HG03457 (cell line): ENCODE data around the gene CDKN2B-AS1.
"Not testable (repeated sequence)": the region's sequence is repeated elsewhere in the genome, so short reads cannot be mapped to it uniquely, and the experiment has no call there.

Experiments
- ATAC-seq: cut with Tn5 transposase; IDR thresholded peaks from one replicate; pipeline ENCODE4 v1.9.1; 2021; ENCODE audit warnings: moderate number of reproducible peaks; ENCODE audit not compliant: unreplicated experiment

Gene CDKN2B-AS1

DNA sequence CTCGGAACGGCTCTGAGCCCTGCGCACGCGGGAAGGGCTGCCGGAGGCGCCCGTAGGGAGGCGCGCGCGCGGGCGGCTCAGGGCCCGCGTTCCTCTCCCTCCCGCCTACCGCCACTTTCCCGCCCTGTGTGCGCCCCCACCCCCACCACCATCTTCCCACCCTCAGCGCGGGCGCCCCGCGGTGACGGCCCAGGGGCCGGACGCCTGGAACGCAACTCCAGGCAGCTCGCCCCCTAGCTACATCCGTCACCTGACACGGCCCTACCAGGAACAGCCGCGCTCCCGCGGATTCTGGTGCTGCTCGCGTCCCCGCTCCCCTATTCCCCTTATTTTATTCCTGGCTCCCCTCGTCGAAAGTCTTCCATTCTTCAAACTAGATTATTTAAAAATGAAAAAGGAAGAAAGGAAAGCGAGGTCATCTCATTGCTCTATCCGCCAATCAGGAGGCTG is at the start of gene CDKN2B-AS1:
Gene CDKN2B-AS1 (plus strand): TSS at position 236 of the 450 bp plus-strand sequence.
- peak; percentile 36 for ATAC-seq

DNA sequence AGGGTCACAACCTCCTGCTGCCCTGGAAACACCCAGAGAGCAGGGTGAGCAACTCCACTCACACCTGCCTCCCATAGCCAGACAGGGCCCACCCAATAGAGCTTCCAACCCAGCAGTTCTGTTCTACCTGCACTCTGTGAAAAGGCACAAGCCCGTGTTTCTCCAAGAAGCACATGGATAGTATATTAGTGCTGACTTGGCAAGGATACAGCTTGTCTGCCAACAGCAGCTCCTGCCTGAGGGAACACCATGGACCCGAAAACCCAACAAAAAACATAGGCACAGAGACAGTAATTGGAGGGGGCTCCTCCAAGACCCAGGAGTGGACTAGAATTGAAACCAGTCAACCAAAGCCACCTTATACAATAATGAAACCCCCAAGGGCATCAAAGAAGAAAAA is 49.0 kb upstream of the CDKN2B-AS1 start:
- ATAC-seq, result no peak

DNA sequence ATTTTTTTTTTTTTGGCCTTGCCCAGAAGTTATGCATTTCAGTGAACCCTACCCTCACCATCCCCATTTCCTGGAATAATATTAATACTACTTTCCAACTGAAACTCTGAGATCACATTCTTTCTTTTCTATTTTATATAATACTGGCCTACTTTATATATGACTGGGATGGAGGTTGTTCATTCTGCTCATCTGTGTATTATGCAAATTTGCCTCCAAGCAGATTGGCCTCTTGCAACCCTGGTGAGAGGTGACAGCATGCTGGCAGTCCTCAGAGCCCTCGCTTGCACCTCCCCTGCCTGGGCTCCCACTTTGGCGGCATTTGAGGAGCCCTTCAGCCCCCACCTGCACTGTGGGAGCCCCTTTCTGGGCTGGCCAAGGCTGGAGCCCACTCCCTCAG is 35.8 kb upstream of the CDKN2B-AS1 start:
- no peak for ATAC-seq

DNA sequence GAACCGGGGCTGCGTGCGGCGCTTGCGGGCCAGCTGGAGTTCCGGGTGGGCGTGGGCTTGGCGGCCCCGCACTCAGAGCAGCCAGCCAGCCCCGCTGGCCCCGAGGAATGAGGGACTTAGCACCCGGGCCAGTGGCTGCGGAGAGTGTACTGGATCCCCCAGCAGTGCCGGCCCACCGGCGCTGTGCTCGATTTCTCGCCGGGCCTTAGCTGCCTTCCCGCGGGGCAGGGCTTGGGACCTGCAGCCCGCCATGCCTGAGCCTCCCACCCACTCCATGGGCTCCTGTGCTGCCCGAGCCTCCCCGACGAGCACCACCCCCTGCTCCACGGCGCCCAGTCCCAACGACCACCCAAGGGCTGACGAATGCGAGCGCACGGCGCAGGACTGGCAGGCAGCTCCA is 35.3 kb upstream of the CDKN2B-AS1 start:
- not testable (repeated sequence) for ATAC-seq

DNA sequence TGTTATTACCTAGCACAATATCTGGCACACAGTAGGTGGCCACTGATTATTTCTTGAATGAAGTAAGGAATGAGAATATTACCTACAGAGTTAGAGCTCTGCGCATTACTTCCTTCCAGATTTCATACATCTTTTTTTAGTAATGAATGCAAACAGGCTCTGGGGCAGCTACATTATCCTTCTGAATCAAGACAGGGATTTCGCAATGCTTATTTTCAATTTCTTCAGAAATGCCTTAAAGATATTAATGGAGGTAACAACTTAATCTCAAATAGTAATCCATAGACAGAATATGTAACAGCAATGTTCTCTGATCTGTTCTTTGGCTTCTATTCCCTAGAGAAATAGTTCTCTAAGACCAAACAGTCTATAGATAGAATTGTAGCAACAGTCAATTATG is 33.0 kb upstream of the CDKN2B-AS1 start:
- no peak for ATAC-seq

DNA sequence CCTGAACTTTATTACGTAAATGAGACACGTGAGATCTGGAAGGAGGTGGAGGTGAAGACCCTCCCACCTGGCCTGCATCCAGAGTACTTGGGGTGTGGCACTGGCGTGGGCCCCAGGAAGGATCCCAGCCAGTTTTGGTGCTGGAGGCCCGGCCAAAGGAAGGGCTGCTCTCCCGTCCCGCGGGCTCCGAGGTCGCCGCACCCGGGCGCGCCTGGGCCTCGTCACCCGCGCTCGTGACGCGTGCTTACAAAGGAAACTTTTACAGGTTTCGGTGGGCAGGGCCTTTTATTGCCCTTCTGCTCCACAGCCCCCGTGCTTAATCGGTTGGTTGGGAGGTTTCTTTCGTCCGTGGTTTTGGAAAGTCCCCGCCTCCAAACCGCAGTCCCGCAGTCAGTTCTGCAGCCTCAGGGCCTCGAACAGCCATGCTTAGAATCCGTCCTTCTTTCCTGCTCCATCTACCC is 29.6 kb upstream of the CDKN2B-AS1 start:
- peak; percentile 68 for ATAC-seq

DNA sequence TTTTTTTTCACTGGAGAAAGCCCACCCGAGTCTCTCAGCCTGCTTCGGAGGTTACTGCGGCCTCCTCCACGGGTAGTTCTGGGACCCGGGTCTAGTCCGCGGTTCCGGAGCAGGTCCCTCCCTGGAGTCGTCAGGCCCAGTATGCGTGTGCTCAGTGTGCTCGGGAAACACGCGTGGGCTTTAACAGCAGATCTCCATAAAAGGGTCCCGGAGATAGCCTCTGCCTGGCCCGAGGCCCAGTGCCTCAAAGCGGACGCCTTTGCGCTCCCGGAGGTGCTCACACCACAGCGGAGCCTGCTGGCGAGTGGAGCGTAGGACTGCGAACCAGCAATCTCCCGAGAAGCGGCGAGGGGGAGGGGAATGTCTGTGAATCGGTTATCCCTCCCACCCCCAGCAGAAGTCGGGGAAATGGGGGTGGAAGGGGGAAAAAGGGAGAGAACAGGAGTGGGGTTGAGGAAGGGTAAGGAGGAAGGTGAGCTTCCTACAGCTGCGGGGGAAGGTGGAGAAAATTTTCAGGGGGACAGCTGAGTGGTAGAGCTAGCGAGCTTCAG is 29.1 kb upstream of the CDKN2B-AS1 start:
- ATAC-seq, result peak; percentile 76

DNA sequence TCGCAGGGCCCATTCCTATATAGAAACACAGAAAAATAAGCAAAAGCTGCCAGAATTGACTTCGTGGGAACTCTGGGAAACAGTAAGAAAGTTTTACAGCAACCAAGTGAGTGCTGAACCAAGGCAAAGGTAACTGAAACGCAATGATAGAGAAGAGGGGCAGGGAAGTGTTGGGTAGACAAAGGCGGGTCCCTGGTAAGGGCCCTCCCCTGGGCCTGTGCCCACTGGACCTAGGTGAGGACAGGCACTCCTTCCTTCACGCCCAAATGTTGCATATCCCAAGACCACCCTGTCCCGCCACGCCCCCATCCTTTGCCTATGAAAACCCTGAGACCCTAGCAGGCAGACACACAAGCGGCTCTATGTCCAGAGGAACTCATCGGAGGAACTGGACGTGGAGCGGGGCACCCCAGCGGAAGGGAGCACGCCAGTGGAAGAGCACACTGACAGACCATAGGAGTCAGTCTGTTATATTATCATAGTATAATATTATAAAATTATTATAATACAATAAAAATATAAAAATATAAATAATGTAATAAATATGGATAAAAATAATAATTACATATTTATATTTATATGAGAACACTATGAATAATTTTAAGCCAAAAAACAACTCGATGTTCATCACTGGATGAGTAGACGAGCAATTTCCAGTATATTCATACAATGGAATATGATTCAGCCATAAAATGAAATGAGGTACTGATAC is 28.3 kb upstream of the CDKN2B-AS1 start:
- no peak for ATAC-seq

DNA sequence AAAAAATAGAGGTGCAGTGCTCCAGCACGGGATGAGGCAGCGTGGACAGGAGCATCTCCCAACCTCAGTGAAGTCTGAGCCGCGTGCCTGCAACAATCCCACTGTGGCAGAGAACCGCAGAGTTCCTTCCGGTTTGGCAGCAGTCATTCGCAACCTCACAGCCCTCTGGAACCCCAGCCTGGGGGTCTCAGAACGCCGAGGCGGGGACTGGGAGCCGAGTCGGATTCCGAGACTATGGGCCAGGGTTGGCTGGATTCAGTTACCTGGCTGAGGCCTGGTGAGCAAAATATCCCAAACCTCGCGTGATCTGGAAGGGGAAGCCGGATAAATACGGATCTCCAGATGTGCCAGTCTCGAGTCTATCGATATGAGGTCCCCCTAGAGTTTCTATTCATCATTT is 27.4 kb upstream of the CDKN2B-AS1 start:
- ATAC-seq, result no peak

DNA sequence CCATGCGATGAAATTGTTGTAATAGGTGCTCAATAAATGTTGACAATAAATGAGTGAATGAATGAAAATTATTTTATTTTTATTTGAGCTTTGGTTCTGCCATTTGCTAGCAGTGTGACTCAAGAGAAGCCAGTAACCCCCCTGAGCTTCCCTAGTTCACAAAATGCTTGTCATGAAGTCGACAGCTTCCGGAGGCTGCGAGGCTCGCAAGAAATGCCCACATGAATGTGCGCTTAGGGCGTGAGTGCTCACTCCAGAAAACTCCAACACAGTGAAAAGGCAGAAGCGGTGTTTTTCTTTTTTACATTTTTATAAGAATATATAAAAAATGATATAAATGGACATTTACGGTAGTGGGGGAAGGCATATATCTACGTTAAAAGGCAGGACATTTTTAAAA is 26.9 kb upstream of the CDKN2B-AS1 start:
- ATAC-seq, result no peak

DNA sequence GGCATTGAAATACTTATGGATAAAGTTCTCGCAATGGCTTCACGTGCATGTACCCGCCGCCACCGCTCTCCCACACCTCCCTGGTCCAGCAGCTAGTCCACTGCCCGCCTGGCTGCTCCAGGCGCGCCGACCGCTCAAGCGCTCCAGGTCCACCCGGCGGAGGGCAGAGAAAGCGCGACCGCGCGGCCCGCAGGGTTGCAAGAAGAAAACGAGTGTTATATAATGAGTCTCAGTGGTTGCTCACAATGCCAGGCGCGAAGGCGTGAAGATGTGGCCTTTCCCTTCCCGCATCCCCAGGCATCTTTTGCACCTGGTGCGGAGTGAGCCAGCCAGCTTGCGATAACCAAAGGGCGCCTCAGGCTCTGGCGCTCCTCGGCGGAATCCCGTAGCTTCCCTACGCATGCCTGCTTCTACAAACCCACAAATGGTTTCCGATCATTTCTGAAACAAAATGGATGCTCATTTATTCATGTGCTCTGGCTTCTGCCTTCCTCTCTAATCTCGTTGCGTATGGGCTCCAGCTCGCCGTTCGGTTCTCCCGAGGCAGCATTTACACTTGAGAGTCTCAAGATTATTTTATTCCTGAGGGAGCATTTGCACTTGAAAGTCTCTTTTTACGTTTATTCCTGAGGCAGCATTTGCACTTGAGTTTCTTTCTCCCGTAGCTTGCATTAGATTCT is 26.1 kb upstream of the CDKN2B-AS1 start:
- ATAC-seq, result no peak

DNA sequence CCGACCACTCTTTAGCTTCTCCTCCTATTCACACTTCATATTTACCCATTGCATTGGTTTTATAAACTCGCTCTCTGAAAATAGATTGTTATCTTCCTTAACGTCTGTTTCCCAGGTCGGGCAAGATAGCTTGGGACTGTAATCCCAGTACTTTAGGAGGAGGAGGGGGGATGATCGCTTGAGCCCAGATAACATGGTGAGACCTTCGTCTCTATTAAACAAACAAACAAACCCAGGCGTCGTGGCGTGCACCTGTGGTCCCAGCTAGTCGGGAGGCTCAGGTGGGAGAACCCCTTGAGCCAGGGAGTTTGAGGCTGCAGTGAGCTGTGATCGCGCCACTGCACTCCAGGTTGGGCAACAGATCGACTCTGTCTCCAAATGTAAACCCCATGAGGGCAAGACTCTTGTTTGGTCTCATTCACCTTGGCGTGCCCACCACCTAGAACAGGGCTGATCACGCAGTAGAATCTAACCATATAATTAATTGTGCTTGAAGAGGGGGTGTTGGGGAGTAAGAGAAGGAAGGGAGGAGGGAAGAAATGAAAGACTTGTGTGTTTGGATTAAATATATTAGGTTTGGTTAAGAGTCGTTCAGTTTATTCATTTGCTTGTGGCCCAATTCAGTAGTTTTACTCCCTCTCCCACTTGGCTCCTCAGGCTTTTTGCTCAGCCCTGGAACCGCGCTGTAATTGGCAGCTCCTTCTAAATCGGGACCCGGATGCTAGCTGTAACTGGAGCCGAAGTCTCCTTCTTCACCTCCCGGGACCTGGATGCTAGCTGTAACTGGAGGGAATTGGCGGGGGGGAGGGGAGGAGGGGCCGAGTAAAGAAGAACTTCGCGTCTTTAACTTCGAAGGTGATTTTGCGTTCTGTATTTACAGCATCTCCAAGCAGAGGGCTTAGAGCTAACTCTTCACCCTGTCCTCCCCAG is 25.3 kb upstream of the CDKN2B-AS1 start:
- ATAC-seq, result no peak

DNA sequence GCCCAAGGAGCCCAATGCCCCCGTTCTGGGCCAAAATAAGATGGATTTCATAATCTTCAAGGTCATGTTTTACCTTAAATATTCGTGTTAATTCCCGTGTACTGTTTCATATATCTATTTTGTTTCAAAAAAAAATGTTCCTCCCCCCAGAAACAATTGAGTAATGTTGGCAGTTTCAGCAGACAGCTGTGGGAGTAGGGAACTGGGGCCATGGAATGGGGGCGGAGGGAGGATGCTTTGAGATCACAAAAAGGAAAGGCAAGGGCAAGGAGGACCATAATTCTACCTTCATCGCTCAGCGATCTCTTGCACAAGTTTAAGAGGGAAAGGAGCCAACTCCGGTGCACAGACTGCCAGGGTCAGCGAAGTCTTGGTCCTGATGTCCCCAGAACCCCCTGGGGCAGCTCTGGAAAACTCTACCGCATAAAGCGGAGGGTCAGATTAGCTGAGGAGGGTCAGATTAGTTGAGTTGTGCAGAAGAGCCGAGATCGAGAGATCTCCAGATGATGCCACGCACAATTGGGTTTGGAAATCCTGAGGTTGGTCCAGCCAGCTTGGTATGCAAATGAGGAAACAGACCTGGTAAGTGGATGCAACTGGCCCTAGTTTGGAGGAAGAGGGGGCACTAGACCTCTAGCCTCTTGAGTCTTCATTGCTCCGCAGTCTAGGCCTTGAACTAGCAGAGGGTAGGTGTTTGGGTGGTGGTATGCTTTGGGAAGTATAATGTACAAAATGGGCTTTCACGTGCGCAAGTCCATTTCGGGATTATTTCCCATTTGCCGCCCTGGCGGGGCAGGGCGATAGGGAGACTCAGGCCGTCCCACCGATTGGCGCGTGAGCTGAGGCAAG is 24.4 kb upstream of the CDKN2B-AS1 start:
- no peak for ATAC-seq

DNA sequence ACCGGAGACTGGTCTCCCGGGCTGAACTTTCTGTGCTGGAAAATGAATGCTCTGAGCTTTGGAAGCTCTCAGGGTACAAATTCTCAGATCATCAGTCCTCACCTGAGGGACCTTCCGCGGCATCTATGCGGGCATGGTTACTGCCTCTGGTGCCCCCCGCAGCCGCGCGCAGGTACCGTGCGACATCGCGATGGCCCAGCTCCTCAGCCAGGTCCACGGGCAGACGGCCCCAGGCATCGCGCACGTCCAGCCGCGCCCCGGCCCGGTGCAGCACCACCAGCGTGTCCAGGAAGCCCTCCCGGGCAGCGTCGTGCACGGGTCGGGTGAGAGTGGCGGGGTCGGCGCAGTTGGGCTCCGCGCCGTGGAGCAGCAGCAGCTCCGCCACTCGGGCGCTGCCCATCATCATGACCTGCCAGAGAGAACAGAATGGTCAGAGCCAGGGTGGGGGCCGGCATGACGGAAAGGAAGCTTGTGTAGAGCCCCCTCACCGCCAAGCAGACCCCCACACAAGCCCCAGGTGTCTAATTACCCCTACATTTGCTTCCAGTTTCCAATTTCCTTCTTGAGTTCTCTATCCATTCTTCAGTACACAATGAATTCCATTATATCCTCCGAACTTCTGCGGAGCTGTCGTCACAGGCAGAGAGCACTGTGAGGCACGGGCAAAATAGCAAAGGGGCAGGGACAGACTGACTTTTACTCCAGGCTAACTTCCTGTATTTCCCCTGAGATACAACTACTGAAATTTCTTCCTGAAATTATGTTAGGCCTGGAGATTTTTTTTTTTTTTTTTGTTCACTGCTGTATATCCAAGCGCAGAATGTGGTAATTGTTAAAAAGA is 23.6 kb upstream of the CDKN2B-AS1 start:
- no peak for ATAC-seq

DNA sequence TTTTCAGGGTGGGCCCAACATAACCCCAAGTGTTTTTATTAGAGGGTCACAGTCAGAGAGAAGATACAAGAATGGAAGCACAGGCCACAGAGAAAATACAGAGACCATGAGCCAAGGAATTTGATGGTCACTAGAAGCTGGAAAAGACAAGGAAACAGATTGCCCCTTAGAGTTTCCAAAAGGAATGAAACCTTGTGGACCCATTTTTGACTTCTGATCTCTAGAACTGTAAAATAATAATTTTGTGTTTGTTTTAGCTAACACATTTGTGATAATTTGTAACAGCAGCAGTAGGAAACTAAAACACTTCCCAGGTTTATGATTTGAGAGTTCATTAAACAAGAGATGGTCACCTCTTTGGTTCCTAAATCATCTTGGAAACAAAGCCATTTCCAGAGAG is 22.2 kb upstream of the CDKN2B-AS1 start:
- no peak for ATAC-seq

DNA sequence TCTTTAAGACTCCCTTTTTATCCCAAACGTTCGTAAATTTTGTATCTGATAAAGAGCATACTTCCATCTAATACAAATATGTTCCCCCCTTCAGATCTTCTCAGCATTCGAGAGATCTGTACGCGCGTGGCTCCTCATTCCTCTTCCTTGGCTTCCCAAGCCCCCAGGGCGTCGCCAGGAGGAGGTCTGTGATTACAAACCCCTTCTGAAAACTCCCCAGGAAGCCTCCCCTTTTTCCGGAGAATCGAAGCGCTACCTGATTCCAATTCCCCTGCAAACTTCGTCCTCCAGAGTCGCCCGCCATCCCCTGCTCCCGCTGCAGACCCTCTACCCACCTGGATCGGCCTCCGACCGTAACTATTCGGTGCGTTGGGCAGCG is 20.3 kb upstream of the CDKN2B-AS1 start:
- no peak for ATAC-seq

DNA sequence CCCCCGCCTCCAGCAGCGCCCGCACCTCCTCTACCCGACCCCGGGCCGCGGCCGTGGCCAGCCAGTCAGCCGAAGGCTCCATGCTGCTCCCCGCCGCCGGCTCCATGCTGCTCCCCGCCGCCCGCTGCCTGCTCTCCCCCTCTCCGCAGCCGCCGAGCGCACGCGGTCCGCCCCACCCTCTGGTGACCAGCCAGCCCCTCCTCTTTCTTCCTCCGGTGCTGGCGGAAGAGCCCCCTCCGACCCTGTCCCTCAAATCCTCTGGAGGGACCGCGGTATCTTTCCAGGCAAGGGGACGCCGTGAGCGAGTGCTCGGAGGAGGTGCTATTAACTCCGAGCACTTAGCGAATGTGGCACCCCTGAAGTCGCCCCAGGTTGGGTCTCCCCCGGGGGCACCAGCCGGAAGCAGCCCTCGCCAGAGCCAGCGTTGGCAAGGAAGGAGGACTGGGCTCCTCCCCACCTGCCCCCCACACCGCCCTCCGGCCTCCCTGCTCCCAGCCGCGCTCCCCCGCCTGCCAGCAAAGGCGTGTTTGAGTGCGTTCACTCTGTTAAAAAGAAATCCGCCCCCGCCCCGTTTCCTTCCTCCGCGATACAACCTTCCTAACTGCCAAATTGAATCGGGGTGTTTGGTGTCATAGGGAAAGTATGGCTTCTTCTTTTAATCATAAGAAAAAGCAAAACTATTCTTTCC is 19.7 kb upstream of the CDKN2B-AS1 start:
- peak; percentile 53 for ATAC-seq

DNA sequence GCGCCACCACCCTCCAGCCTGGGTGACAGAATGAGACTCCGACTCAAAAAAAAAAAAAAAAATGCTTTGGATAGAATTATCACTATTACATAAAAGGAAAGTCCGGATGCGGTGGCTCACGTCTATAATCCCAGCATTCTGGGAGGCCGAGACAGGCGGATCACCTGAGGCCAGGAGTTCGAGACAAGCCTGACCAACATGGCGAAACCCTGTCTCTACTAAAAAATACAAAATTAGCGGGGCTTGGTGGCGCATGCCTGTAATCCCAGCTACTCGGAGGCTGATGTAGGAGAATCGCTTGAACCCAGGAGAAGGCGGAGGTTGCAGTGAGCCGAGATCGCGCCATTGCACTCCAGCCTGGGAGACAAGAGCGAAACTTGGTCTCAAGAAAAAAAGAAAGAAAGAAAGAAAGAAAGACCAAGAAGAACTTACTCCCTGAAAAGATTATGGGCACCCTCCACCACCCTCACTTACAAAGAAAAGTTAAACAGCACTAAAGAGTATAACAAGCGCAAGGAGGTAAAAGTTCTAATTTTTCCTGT is 18.2 kb upstream of the CDKN2B-AS1 start:
- no peak for ATAC-seq
